Measurements from ENCODE around the gene PRSS1.

DNA sequence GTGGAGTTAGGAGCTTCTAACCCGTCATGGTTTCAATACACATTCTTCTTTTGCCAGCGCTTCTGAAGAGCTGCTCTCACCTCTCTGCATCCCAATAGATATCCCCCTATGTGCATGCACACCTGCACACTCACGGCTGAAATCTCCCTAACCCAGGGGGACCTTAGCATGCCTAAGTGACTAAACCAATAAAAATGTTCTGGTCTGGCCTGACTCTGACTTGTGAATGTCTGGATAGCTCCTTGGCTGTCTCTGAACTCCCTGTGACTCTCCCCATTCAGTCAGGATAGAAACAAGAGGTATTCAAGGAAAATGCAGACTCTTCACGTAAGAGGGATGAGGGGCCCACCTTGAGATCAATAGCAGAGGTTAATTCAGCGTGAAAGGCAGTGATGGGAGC lies 43.9 kb downstream of the PRSS1 start:
- TF ChIP-seq, protein P1, sequence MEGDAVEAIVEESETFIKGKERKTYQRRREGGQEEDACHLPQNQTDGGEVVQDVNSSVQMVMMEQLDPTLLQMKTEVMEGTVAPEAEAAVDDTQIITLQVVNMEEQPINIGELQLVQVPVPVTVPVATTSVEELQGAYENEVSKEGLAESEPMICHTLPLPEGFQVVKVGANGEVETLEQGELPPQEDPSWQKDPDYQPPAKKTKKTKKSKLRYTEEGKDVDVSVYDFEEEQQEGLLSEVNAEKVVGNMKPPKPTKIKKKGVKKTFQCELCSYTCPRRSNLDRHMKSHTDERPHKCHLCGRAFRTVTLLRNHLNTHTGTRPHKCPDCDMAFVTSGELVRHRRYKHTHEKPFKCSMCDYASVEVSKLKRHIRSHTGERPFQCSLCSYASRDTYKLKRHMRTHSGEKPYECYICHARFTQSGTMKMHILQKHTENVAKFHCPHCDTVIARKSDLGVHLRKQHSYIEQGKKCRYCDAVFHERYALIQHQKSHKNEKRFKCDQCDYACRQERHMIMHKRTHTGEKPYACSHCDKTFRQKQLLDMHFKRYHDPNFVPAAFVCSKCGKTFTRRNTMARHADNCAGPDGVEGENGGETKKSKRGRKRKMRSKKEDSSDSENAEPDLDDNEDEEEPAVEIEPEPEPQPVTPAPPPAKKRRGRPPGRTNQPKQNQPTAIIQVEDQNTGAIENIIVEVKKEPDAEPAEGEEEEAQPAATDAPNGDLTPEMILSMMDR (IDR thresholded peaks at IDR 0.05), result no peak
- TF ChIP-seq EZH2phosphoT487 (IDR thresholded peaks at IDR 0.05) (no peak), EZH2 (IDR thresholded peaks at IDR 0.05) (no peak)
